Choroid plexus epithelial cell (primary cell): ENCODE results near the gene TRIM44.
"Not testable (repeated sequence)": the region's sequence is repeated elsewhere in the genome, so short reads cannot be mapped to it uniquely, and the experiment has no call there.

ENCODE experiments used
- DNase-seq: peaks from one replicate; pipeline ENCODE4 v3.0.0-alpha.2; 2010; ENCODE audit warnings: low read depth
- H3K4me3 ChIP-seq: 2 replicates; pipeline ENCODE4 v1.5.1; 2011; ENCODE audit warnings: low read depth, mild to moderate bottlenecking, control low read depth, low read length, moderate library complexity
- CTCF ChIP-seq: conservative IDR thresholded peaks from 2 replicates; pipeline ENCODE4 v1.5.1; 2011; ENCODE audit warnings: low read depth, mild to moderate bottlenecking, control low read depth, inconsistent platforms, low read length, moderate library complexity

TRIM44 gene

GRCh38 chr11:35751664-35752061 is 89.1 kb downstream of the TRIM44 start:
- no peak overlapping the region for H3K4me3 ChIP-seq
- no peak for TF ChIP-seq CTCF
- DNase-seq: no peak

- TF ChIP-seq CTCF: no peak
- no peak overlapping the region for H3K4me3 ChIP-seq
- DNase-seq: no peak
These were observed 89.5 kb downstream of the TRIM44 start for GRCh38 chr11:35752115-35752514.

- H3K4me3 ChIP-seq, DNase-seq: not testable (repeated sequence)
These were observed 91.0 kb downstream of the TRIM44 start for GRCh38 chr11:35753573-35753972.

GRCh38 chr11:35759951-35760350 is 97.4 kb downstream of the TRIM44 start:
- not testable (repeated sequence) for H3K4me3 ChIP-seq, DNase-seq

- DNase-seq: no peak
- no peak overlapping the region for H3K4me3 ChIP-seq
- no peak for TF ChIP-seq CTCF
These were observed 99.3 kb downstream of the TRIM44 start for GRCh38 chr11:35761899-35762298.

GRCh38 chr11:35763301-35763700 is 100.7 kb downstream of the TRIM44 start:
- no peak for DNase-seq
- no peak for TF ChIP-seq CTCF
- H3K4me3 ChIP-seq: no peak overlapping the region

- H3K4me3 ChIP-seq: no peak overlapping the region
- DNase-seq: no peak
- TF ChIP-seq CTCF: no peak
These were observed 101.2 kb downstream of the TRIM44 start for GRCh38 chr11:35763765-35764164.

GRCh38 chr11:35764417-35764816 is 101.8 kb downstream of the TRIM44 start:
- TF ChIP-seq CTCF: no peak
- H3K4me3 ChIP-seq: no peak overlapping the region
- no peak for DNase-seq
